ENCODE results near the gene IL27RA.
A peak's percentile ranks its signal among the peaks of the same experiment; 100 is the strongest.

IL27RA gene

DNA sequence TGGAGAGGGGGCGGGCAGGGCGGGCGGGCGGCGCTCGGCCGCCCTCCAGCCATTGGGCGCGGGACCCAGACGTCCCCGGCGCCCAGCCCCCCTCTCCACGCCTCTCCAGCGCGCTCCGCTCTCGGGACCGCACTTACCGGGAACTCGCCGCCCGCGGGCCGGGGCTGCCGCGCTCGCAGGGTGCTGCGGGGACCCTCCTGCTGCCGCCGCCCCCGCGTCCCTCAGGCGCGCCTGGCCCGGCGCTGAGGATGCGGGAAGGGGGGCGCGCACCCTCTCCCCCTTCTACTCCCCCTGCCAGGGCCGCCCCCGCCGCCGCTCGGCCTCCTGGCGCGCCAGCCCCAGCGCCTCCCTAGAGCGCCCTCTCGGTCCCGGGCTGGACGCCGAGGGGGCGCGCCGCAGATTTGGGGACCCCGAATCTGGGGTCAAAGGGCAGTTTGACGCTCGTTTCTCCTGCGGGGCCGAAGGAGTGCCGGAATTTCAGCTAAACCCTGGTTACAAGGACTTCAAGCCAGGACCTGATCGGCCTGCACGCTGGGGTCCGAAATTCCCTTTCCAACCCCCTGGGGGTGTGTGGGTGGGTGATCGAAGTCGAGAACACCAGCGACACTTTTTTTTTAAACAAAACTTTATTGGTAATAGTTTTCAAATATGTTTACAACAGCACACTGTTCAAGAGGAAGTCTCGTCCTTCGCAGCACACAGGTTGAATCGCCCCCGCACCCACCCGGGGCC is 59.7 kb downstream of the IL27RA start:
- H3K4me1 ChIP-seq (ENCODE audit: insufficient read depth, insufficient read length), result peaks cover 6% of the 10 kb centered on the region
- peaks cover 10% of the 10 kb centered on the region for H3K9me3 ChIP-seq (ENCODE audit: insufficient read depth, low read length)
- peaks cover 28% of the 10 kb centered on the region for H3K36me3 ChIP-seq (ENCODE audit: insufficient read depth, insufficient read length, low read length)
- DNase-seq (ENCODE audit: low read depth, low spot score), result no peak
- H3K4me3 ChIP-seq (ENCODE audit: insufficient read length, low read depth), result peak overlapping the region; percentile 54
- TF ChIP-seq YY1 (IDR thresholded peaks at IDR 0.05; ENCODE audit: insufficient read depth, insufficient read length) (no peak), ZNF274 (IDR thresholded peaks at IDR 0.05; ENCODE audit: low read depth, low read length) (no peak), SUZ12 (IDR thresholded peaks at IDR 0.05; ENCODE audit: extremely low read depth, insufficient read depth, insufficient read length) (no peak)
- no peaks in the 10 kb centered on the region for H3K27me3 ChIP-seq (ENCODE audit: insufficient read depth, insufficient read length)
- H3K9ac ChIP-seq (ENCODE audit: insufficient read length, low read depth), result peak overlapping the region; percentile 81

- TF ChIP-seq ZNF274 (IDR thresholded peaks at IDR 0.05; ENCODE audit: low read depth, low read length) (no peak), YY1 (IDR thresholded peaks at IDR 0.05; ENCODE audit: insufficient read depth, insufficient read length) (no peak), SUZ12 (IDR thresholded peaks at IDR 0.05; ENCODE audit: extremely low read depth, insufficient read depth, insufficient read length) (no peak)
- DNase-seq (ENCODE audit: low read depth, low spot score), result no peak
Observed at GRCh38 chr19:14091813-14092462, 60.4 kb downstream of the IL27RA start.

DNA sequence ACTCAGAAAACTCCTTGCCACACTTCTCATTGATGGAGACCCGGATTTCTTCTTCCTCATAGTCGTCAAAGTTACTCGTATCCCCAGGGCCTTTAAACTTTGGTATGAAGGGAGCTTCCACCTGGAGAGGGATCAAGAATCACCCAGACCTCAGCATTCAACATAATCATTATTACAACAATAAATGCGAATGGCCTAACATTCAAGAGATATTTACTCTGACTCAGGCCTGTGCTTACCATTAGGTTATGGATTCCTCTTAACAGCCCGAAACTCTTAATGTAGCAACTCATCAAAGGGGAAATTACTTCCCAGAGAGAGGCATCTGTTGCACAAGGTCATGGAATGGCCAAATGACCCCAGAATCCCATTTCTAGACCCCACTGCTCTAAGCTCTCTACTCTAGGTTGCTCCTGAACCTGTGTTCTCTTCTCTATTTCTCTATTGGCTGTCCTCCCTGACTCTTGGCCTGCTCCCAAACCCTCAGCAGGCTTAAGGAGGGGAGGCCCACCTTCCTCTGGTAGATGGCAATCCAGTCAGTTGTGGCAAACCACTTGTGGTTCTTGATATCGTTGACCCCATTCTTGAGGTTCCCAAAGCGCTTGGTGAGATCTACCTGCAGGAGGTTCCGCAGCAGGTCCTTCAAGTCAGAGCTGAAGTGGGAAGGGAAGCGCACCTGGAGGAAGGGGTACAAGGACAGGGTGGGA is 61.7 kb downstream of the IL27RA start:
- no peaks in the 10 kb centered on the region for H3K27me3 ChIP-seq (ENCODE audit: insufficient read depth, insufficient read length)
- no peak for DNase-seq (ENCODE audit: low read depth, low spot score)
- no peak overlapping the region for H3K9ac ChIP-seq (ENCODE audit: insufficient read length, low read depth)
- H3K4me3 ChIP-seq (ENCODE audit: insufficient read length, low read depth), result no peak overlapping the region
- H3K36me3 ChIP-seq (ENCODE audit: insufficient read depth, insufficient read length, low read length), result peaks cover 30% of the 10 kb centered on the region
- peaks cover 6% of the 10 kb centered on the region for H3K4me1 ChIP-seq (ENCODE audit: insufficient read depth, insufficient read length)
- H3K9me3 ChIP-seq (ENCODE audit: insufficient read depth, low read length), result peaks cover 10% of the 10 kb centered on the region
- TF ChIP-seq ZNF274 (IDR thresholded peaks at IDR 0.05; ENCODE audit: low read depth, low read length), result no peak
- TF ChIP-seq SUZ12 (IDR thresholded peaks at IDR 0.05; ENCODE audit: extremely low read depth, insufficient read depth, insufficient read length), result no peak
- no peak for TF ChIP-seq YY1 (IDR thresholded peaks at IDR 0.05; ENCODE audit: insufficient read depth, insufficient read length)

More at GRCh38 chr19:14091813-14092462, 60.4 kb downstream of the IL27RA start:
- Histone ChIP-seq H3K9me3 (ENCODE audit: insufficient read depth, low read length) (peaks cover 10% of the 10 kb centered on the region), H3K4me3 (ENCODE audit: insufficient read length, low read depth) (peak overlapping the region; percentile 54), H3K36me3 (ENCODE audit: insufficient read depth, insufficient read length, low read length) (peaks cover 30% of the 10 kb centered on the region), H3K4me1 (ENCODE audit: insufficient read depth, insufficient read length) (peaks cover 6% of the 10 kb centered on the region), H3K9ac (ENCODE audit: insufficient read length, low read depth) (peak overlapping the region; percentile 81), H3K27me3 (ENCODE audit: insufficient read depth, insufficient read length) (no peaks in the 10 kb centered on the region)

- no peak for TF ChIP-seq SUZ12 (IDR thresholded peaks at IDR 0.05; ENCODE audit: extremely low read depth, insufficient read depth, insufficient read length)
- no peak for TF ChIP-seq ZNF274 (IDR thresholded peaks at IDR 0.05; ENCODE audit: low read depth, low read length)
- TF ChIP-seq YY1 (IDR thresholded peaks at IDR 0.05; ENCODE audit: insufficient read depth, insufficient read length), result no peak
Observed at GRCh38 chr19:14094854-14095253, 63.3 kb downstream of the IL27RA start.

GRCh38 chr19:14096272-14096992 is 64.9 kb downstream of the IL27RA start:
- Histone ChIP-seq H3K27me3 (ENCODE audit: insufficient read depth, insufficient read length) (no peaks in the 10 kb centered on the region), H3K4me1 (ENCODE audit: insufficient read depth, insufficient read length) (no peaks in the 10 kb centered on the region), H3K4me3 (ENCODE audit: insufficient read length, low read depth) (no peak overlapping the region), H3K9me3 (ENCODE audit: insufficient read depth, low read length) (peaks cover 10% of the 10 kb centered on the region), H3K36me3 (ENCODE audit: insufficient read depth, insufficient read length, low read length) (peaks cover 33% of the 10 kb centered on the region), H3K9ac (ENCODE audit: insufficient read length, low read depth) (no peak overlapping the region)
- TF ChIP-seq ZNF274 (IDR thresholded peaks at IDR 0.05; ENCODE audit: low read depth, low read length) (no peak), YY1 (IDR thresholded peaks at IDR 0.05; ENCODE audit: insufficient read depth, insufficient read length) (no peak), SUZ12 (IDR thresholded peaks at IDR 0.05; ENCODE audit: extremely low read depth, insufficient read depth, insufficient read length) (no peak)
- no peak for DNase-seq (ENCODE audit: low read depth, low spot score)

More at GRCh38 chr19:14094854-14095253, 63.3 kb downstream of the IL27RA start:
- no peak overlapping the region for H3K4me3 ChIP-seq (ENCODE audit: insufficient read length, low read depth)
- H3K27me3 ChIP-seq (ENCODE audit: insufficient read depth, insufficient read length), result no peaks in the 10 kb centered on the region
- H3K9me3 ChIP-seq (ENCODE audit: insufficient read depth, low read length), result peaks cover 10% of the 10 kb centered on the region
- no peak overlapping the region for H3K9ac ChIP-seq (ENCODE audit: insufficient read length, low read depth)
- peaks cover 25% of the 10 kb centered on the region for H3K36me3 ChIP-seq (ENCODE audit: insufficient read depth, insufficient read length, low read length)
- no peak for DNase-seq (ENCODE audit: low read depth, low spot score)
- H3K4me1 ChIP-seq (ENCODE audit: insufficient read depth, insufficient read length), result no peaks in the 10 kb centered on the region

GRCh38 chr19:14097532-14098151 is 66.1 kb downstream of the IL27RA start:
- Histone ChIP-seq H3K36me3 (ENCODE audit: insufficient read depth, insufficient read length, low read length) (peaks cover 41% of the 10 kb centered on the region), H3K9ac (ENCODE audit: insufficient read length, low read depth) (no peak overlapping the region), H3K4me1 (ENCODE audit: insufficient read depth, insufficient read length) (no peaks in the 10 kb centered on the region), H3K4me3 (ENCODE audit: insufficient read length, low read depth) (no peak overlapping the region), H3K27me3 (ENCODE audit: insufficient read depth, insufficient read length) (no peaks in the 10 kb centered on the region), H3K9me3 (ENCODE audit: insufficient read depth, low read length) (peaks cover 10% of the 10 kb centered on the region)
- no peak for TF ChIP-seq ZNF274 (IDR thresholded peaks at IDR 0.05; ENCODE audit: low read depth, low read length)
- TF ChIP-seq YY1 (IDR thresholded peaks at IDR 0.05; ENCODE audit: insufficient read depth, insufficient read length), result no peak
- no peak for TF ChIP-seq SUZ12 (IDR thresholded peaks at IDR 0.05; ENCODE audit: extremely low read depth, insufficient read depth, insufficient read length)
- no peak for DNase-seq (ENCODE audit: low read depth, low spot score)

All from NT2/D1 (cell line).